PC-3 (cell line): ENCODE measurements around the gene CNTNAP2.

Experiments used
- CTCF ChIP-seq: fragments of 300-600 bp; sonication (generic); conservative IDR thresholded peaks from 2 replicates; pipeline ENCODE4 v1.5.1; 2017; ENCODE audit warnings: antibody characterized with exemption, low read depth, mild to moderate bottlenecking, low read length
- EZH2 ChIP-seq: fragments of 300-600 bp; sonication (generic); IDR thresholded peaks from one replicate; pipeline ENCODE4 v1.6.1; 2017; ENCODE audit warnings: antibody characterized with exemption, mild to moderate bottlenecking, low read length; ENCODE audit not compliant: unreplicated experiment
- EZH2phosphoT487 ChIP-seq: fragments of 300-600 bp; sonication (generic); IDR thresholded peaks from 2 replicates; pipeline ENCODE4 v1.6.1; 2018; ENCODE audit warnings: mild to moderate bottlenecking, antibody characterized with exemption, low read length, borderline replicate concordance

GRCh38 chr7:147524726-147525250, 1408.2 kb downstream of the CNTNAP2 start:
- TF ChIP-seq EZH2phosphoT487 (no peak), CTCF (no peak), EZH2 (no peak)
